HL-60/S4 treated with phorbol 12-myristate 13-acetate at 8.2 ng/mL for 4 days and 3 days (cell line): Measurements from ENCODE around the gene RUNX3.

Experiments used
- in situ Hi-C: fragments of 300-500 bp; cut with MboI; formaldehyde crosslinking; loops from 2 replicates; pipeline ENCODE4 v1.15.0; 2022; ENCODE audit warnings: low sequenced_read_pairs

The RUNX3 gene

GRCh38 chr1:24963943-24964693 is 34.0 kb upstream of the RUNX3 start:
- in situ Hi-C loops: no loop called here

GRCh38 chr1:24963099-24963872 is 33.2 kb upstream of the RUNX3 start:
- in situ Hi-C loops: no loop called here

- in situ Hi-C loops: no loop called here
Observed at GRCh38 chr1:24961961-24962861, 32.1 kb upstream of the RUNX3 start.

DNA sequence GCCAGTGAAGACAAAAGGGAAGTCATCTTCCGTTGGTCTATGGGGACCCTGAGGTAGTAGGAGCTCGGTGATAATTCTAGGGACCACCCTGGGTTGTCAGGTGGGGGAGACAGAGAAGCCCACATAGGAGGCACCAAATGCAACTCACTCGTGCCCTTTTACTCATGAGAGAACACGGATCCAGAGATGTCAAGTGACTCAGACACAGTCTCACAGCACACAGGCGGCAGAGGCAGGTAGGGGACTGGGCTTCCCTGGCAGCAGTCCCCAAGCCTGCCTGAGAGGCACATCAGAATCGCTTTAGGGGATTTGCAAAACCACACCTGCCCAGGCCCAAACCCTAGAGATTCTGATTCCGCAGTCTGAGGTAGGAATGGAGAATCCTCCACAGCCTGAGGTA is 31.3 kb upstream of the RUNX3 start:
- in situ Hi-C loops: no loop called here

- in situ Hi-C loops: no loop called here
Observed at GRCh38 chr1:24960071-24960801, 30.2 kb upstream of the RUNX3 start.

- in situ Hi-C loops: no loop called here
Observed at GRCh38 chr1:24959623-24959975, 29.5 kb upstream of the RUNX3 start.

DNA sequence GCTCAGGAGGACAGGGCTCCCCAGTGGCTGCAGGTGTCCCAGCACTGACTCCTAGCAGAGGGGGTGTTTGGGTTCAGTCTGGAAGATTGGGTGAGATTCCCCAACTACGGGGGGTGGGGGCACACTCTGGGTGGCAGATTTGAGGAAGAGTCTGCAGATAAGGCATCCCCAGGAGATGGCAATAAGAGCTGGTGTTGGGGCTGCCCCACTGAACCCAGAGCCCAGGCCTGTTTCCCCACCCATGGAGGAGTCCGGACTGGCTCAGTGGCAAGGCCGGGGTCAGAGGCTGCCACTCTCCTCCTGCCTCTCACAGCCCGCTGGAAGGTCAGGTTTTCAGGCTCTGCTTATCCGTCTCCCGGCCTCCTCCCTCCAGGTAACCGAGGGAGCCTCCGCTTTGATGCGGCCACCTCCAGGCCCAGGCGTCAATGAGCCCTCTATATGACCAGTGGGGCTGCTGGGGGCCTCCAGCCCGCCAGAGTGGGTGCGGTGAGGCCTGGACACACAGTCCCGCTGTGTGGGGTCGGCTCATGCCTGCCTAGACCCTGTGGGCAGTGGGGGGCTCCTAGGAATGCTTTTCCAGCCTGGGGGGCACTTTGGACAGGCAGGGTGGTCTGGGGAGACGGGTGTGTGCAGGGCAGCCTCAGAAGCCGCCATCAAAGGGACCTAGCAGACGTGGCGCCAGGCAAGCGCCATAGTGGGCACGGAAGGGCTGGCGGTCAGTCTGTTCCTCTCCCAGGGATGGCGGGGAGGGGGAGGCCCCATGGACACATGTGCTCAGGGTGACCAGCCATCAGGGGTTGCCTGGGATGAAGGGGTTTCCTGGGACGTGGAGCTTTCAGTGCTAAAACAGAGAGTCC is 28.9 kb upstream of the RUNX3 start:
- in situ Hi-C loops: no loop called here

DNA sequence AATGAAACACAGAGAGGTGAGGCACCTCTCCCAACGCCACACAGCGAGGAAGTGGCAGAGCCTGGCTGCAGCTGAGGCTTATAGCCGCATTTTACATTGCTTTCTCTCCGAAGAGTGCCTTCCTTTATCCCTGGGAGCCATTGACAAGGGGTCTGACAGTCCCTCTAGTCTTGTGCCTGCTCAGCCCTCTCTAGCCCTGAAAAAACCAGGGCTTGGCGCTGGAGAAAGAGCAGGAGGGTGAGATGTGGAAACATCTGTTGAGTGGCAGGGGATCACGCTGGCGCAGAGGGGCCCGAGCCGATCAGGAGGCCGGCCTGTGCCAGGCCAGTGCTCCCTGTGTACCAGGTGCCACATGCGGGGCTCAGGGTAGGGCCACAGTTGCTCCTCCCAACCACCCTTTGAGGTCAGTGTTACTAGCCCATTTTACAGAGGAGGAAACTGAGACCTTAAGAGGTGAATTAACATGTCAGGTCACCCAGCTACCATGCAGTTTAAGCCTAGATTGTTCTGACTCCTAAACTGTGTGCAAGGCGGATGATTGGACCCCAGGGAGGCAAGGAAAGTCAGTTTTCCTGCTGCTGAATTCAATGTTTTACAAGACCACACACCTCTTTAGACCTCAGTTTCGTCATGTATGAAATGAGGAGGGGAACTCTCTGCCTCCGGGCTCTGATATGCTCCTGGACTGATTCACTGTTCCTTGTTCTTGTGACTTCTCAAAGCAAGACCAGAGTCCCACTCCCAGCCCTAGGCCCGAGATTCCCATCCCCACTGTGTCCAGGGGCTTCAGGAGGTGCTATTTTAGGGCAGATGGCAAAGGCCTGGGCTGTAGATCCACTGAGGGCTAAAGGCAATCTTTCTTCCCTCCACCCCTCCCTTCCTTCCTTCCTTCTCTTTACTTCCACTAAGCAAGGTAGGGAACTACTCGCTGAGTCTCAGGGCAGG is 28.0 kb upstream of the RUNX3 start:
- in situ Hi-C loops: no loop called here

- in situ Hi-C loops: no loop called here
Observed at GRCh38 chr1:24957016-24957807, 27.1 kb upstream of the RUNX3 start.

- in situ Hi-C loops: no loop called here
Observed at GRCh38 chr1:24955779-24956365, 25.8 kb upstream of the RUNX3 start.

DNA sequence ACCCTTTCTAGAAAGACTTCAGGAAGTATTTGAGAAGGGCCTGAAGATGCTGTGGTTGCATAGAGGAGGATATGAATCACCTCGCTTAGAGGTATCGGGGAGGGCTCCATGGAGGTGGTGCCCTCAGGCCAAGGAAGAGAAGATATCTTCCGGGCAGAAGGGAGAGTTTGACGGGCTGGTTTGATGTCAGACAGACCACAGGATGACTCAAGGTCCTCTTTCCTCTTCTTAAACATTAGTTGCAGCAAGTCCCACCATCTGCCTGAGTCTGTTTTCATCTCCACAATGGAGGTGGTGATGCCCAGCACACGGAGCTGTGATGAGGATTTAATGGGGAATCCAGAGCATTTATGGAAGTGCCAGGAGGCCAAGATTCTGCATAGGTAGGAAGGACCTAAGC is 25.1 kb upstream of the RUNX3 start:
- in situ Hi-C loops: no loop called here

DNA sequence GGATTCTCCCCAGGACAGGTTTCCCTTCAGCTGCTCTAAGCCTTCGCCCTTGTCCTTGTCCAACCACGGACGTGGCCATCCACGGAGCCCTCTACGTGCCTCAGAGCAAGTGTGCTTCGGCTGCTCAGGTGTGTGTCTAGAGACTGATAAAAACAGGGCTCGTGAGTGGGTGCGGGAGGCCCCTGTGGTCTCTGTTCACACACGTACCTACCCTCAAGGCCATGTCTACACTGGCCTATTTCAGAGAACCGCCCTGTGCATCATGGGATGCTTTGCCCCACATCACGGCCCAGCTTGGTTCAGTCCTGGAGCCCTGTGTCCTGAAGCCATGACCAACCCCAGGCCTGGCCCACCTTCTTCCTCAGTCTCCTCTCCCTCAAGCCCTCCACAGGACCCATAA is 24.6 kb upstream of the RUNX3 start:
- in situ Hi-C loops: no loop called here

- in situ Hi-C loops: no loop called here
Observed at GRCh38 chr1:24954022-24954421, 23.9 kb upstream of the RUNX3 start.

DNA sequence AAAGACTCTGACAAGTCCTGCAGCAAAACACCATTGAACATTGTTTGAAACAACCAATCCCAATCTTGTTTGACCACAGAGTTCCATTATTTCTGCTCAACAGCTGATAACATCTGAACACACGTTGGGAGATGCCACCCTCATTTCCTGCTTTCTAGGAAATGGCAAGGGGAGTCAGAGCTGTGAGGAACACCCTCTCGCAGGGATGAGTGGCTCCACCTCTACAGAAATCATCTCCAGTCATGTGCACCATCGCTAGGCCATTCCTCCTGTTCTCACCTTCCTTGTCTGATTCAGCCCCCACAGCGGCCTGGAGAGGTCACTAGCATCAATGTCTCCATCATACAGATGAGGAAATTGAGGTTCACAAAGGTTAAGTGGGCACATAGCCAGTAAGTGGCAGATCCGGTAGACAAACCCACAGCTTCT is 22.4 kb upstream of the RUNX3 start:
- in situ Hi-C loops: no loop called here

DNA sequence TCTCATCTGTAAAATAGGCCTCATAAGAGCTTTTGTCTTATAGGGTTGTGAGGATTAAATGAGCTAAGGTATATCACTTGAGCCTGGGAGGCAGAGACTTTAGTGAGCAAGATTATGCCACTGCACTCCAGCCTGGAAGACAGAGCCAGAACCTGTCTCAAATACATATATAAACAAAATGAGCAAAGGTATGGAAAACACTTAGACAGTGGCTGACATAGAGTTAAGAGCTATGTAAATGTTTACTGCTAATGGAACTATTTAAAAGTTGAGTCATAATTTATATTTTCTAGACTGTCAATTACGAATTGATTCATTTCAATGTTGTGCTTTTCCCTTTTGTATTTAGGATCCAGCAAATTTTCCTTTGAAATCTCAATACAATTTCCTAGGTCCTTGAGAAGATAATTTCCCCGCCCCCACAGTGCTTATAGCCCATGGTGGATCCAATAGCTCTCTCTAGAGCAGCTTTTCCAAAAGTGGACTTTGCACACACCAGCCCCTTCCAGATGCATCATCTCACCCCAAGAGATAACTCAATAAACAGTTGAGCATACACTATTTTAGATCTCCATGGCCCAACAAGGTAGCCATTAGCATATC is 21.8 kb upstream of the RUNX3 start:
- in situ Hi-C loops: no loop called here

DNA sequence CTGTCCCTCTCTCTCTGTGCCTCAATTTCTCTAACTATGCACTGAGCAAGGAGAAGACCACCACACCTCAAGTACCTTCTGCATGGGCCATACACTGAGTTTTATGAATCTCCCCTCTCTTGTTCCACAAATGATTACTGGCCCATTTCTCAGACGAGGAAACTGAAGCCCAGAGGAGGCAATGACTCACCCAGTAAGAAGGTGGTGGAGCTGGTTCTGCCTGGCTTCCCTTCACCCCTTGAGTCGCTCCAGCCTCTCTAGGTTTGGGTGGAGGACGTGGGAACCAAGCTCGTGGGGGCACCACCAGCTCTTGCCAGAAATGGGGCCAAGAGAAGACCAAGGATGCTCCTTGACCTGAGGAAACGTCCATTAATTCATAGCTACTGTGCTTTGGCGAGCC is 21.3 kb upstream of the RUNX3 start:
- in situ Hi-C loops: no loop called here

DNA sequence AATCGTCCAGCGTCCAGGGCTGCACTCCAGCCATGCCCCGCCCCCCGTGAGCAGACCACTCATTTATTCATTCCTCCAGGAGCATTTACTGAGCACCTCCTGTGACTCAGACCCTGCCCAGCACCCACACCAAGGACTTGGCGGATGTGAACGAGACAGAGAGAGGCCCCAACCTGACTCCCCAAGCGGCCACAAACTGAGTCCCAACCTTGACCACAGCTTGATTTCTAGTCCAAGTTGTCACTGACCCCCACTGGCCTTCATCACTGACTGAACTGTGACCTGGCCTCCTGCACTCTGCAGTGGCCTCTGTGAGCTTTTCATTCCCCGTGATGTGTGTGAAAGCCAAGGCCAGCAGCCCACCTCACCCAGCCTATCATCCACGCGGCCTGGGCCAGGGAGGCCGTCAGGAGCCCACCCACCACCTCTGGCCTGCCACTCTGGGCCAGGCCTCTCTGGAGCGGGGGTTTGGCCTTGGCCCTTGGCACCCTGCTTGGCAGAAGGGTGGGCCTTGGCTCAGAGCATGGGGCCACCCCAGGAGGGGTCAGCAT is 19.3 kb upstream of the RUNX3 start:
- in situ Hi-C loops: no loop called here
